H1 (cell line): Measurements from ENCODE around the gene RAD9A. TPM values are rescaled to one million over a fixed set of nuclear protein-coding genes. Genes with fewer than 3 reads are reported as not detected.

Experiments
- CTCF ChIA-PET: fragments of 300-600 bp; sonication (Branson Sonifier 250); formaldehyde crosslinking; loops from one replicate; lab custom pipeline; 2021; ENCODE audit not compliant: partially characterized antibody; lab: Charles Lee
- POLR2A ChIA-PET: fragments of 300-600 bp; sonication (Branson Sonifier 250); formaldehyde crosslinking; loops from one replicate; lab custom pipeline; 2021; ENCODE audit warnings: inconsistent platforms; ENCODE audit not compliant: partially characterized antibody; lab: Charles Lee
- DNase-seq, 2 experiments: peaks; one replicate each; pipeline versions ENCODE4 v3.0.0 to v3.0.0-alpha.2; 2010 to 2022; ENCODE audit warnings: low spot score in 2 of 2, low read depth in 1 of 2, mixed read lengths in 1 of 2
- FAIRE-seq: peaks from 2 replicates; lab custom pipeline; 2011; peaks lifted over from hg19 to GRCh38; lab: Jason Lieb, UNC
- H2AFZ ChIP-seq: 2 replicates; pipeline ENCODE4 v1.8.1; 2012; ENCODE audit warnings: low read length, inconsistent platforms
- H2AK5ac ChIP-seq: 2 replicates; pipeline ENCODE4 v1.6.1; 2013; ENCODE audit warnings: low read depth, low read length
- H2BK120ac ChIP-seq: replicated peaks from 2 replicates; pipeline ENCODE3; 2013; ENCODE audit warnings: low read depth, low read length, inconsistent platforms
- H2BK12ac ChIP-seq: 2 replicates; pipeline ENCODE4 v1.6.1; 2013; ENCODE audit warnings: low read depth, low read length
- H2BK15ac ChIP-seq: 2 replicates; pipeline ENCODE4 v1.6.1; 2013; ENCODE audit warnings: low read length
- H2BK20ac ChIP-seq: 2 replicates; pipeline ENCODE4 v1.6.1; 2013; ENCODE audit warnings: low read length
- H2BK5ac ChIP-seq: 2 replicates; pipeline ENCODE4 v1.6.1; 2013; ENCODE audit warnings: low read depth, low read length
- H3K14ac ChIP-seq: 2 replicates; pipeline ENCODE4 v1.6.1; 2013; ENCODE audit warnings: inconsistent platforms; ENCODE audit not compliant: insufficient read length
- H3K18ac ChIP-seq: 2 replicates; pipeline ENCODE4 v1.6.1; 2013; ENCODE audit warnings: low read length; ENCODE audit errors: extremely low read depth
- H3K23ac ChIP-seq: 2 replicates; pipeline ENCODE4 v1.6.1; 2013; ENCODE audit warnings: inconsistent platforms; ENCODE audit not compliant: insufficient read length
- H3K23me2 ChIP-seq: 2 replicates; pipeline ENCODE4 v1.6.1; 2013; ENCODE audit warnings: low read depth, low read length
- H3K27ac ChIP-seq: 2 replicates; pipeline ENCODE4 v1.6.1; 2011; ENCODE audit warnings: low read depth, low read length, inconsistent platforms
- H3K27me3 ChIP-seq, 4 experiments: replicated peaks in 1 of 4; 1 replicate in 1 of 4; 2 replicates in 3 of 4; pipeline versions ENCODE4 v1.6.1 to v1.8.1; 2011 to 2013; ENCODE audit warnings: low read length in 3 of 4, mild to moderate bottlenecking in 3 of 4, inconsistent platforms in 2 of 4, mixed read lengths in 2 of 4, moderate library complexity in 1 of 4; ENCODE audit not compliant: control insufficient read depth in 3 of 4, insufficient read depth in 3 of 4; ENCODE audit errors: extremely low read depth in 1 of 4
- H3K36me3 ChIP-seq, 4 experiments: 2 replicates each; pipeline versions ENCODE4 v1.6.1 to v1.8.1; 2011 to 2013; ENCODE audit warnings: mild to moderate bottlenecking in 4 of 4, low read length in 3 of 4, moderate library complexity in 2 of 4, control low read depth in 1 of 4, inconsistent platforms in 1 of 4; ENCODE audit not compliant: insufficient read depth in 4 of 4, control insufficient read depth in 2 of 4
- H3K4ac ChIP-seq: replicated peaks from 2 replicates; pipeline ENCODE3; 2013; ENCODE audit warnings: low read length, low read depth, mixed read lengths, inconsistent platforms; ENCODE audit not compliant: insufficient read length
- H3K4me1 ChIP-seq, 4 experiments: replicated peaks in 1 of 4; 1 replicate in 1 of 4; 2 replicates in 3 of 4; pipeline versions ENCODE4 v1.6.1 to v1.8.1; 2011 to 2013; ENCODE audit warnings: low read length in 3 of 4, inconsistent platforms in 2 of 4, mixed read lengths in 1 of 4; ENCODE audit not compliant: insufficient read depth in 4 of 4, control insufficient read depth in 3 of 4
- H3K4me2 ChIP-seq, 2 experiments: 2 replicates each; pipeline versions ENCODE4 v1.6.1 to v1.8.1; 2011 to 2013; ENCODE audit warnings: low read depth in 2 of 2, low read length in 2 of 2, control low read depth in 1 of 2, inconsistent platforms in 1 of 2, mild to moderate bottlenecking in 1 of 2; ENCODE audit not compliant: insufficient read depth in 1 of 2
- H3K4me3 ChIP-seq, 4 experiments: fragments of 200-600, 300-600 bp in 1 of 4; sonication (generic), shearing (Covaris generic), sonication (Bioruptor Twin) in 1 of 4; 2 replicates each; pipeline versions ENCODE4 v1.5.1 to v1.8.1; 2011 to 2016; ENCODE audit warnings: low read length in 4 of 4, low read depth in 3 of 4, control low read depth in 2 of 4, inconsistent platforms in 2 of 4, mild to moderate bottlenecking in 2 of 4, mixed read lengths in 1 of 4, moderate library complexity in 1 of 4; ENCODE audit not compliant: insufficient read depth in 2 of 4; ENCODE audit errors: extremely low read depth in 1 of 4
- H3K56ac ChIP-seq: replicated peaks from 2 replicates; pipeline ENCODE3; 2013; ENCODE audit warnings: low read depth, mild to moderate bottlenecking, mixed read lengths, low read length, inconsistent platforms; ENCODE audit not compliant: insufficient read length
- H3K79me1 ChIP-seq: 2 replicates; pipeline ENCODE4 v1.6.1; 2013; ENCODE audit warnings: low read depth, low read length, control low read depth
- H3K79me2 ChIP-seq, 2 experiments: 2 replicates each; pipeline versions ENCODE4 v1.6.1 to v1.8.1; 2012 to 2013; ENCODE audit warnings: low read length in 2 of 2, mild to moderate bottlenecking in 2 of 2, inconsistent platforms in 1 of 2; ENCODE audit not compliant: insufficient read depth in 2 of 2, control insufficient read depth in 1 of 2
- H3K9ac ChIP-seq, 4 experiments: replicated peaks in 1 of 4; 1 replicate in 1 of 4; 2 replicates in 3 of 4; pipeline versions ENCODE4 v1.6.1 to v1.8.1; 2011 to 2013; ENCODE audit warnings: low read depth in 3 of 4, low read length in 3 of 4, control low read depth in 2 of 4, mild to moderate bottlenecking in 2 of 4, moderate library complexity in 2 of 4, inconsistent platforms in 1 of 4; ENCODE audit errors: extremely low read depth in 1 of 4
- H3K9me3 ChIP-seq, 2 experiments: 2 replicates each; pipeline versions ENCODE4 v1.6.1 to v1.8.1; 2012 to 2013; ENCODE audit warnings: mild to moderate bottlenecking in 2 of 2, moderate library complexity in 2 of 2, control low read depth in 1 of 2, inconsistent platforms in 1 of 2, low read depth in 1 of 2, low read length in 1 of 2, mixed read lengths in 1 of 2; ENCODE audit not compliant: insufficient read depth in 2 of 2
- H4K20me1 ChIP-seq, 2 experiments: replicated peaks in 1 of 2; 2 replicates each; pipeline versions ENCODE3 to v1.8.1; 2011 to 2013; ENCODE audit warnings: inconsistent platforms in 2 of 2, low read length in 2 of 2, mild to moderate bottlenecking in 1 of 2; ENCODE audit not compliant: insufficient read depth in 2 of 2, control insufficient read depth in 1 of 2
- H4K5ac ChIP-seq: 2 replicates; pipeline ENCODE4 v1.6.1; 2013; ENCODE audit warnings: low read length, low read depth, mixed read lengths, inconsistent platforms; ENCODE audit not compliant: insufficient read length
- H4K8ac ChIP-seq: 2 replicates; pipeline ENCODE4 v1.8.0; 2013; ENCODE audit warnings: mild to moderate bottlenecking, moderate library complexity, low read length, inconsistent platforms; ENCODE audit not compliant: insufficient read depth; ENCODE audit errors: extremely low read depth
- H4K91ac ChIP-seq: replicated peaks from 2 replicates; pipeline ENCODE3; 2013; ENCODE audit warnings: low read length, mixed read lengths, inconsistent platforms; ENCODE audit not compliant: insufficient read length
- CBX8 ChIP-seq: fragments of 300-800, 300-1000 bp; sonication (generic); IDR thresholded peaks from 2 replicates; pipeline ENCODE4 v1.7.1; 2016; ENCODE audit warnings: low read depth, low read length, borderline replicate concordance
- CTBP2 ChIP-seq: IDR thresholded peaks from 2 replicates; pipeline ENCODE4 v1.7.0; 2011; ENCODE audit warnings: borderline replicate concordance, mild to moderate bottlenecking, moderate library complexity, mixed read lengths, low read length; ENCODE audit not compliant: insufficient read depth, insufficient read length
- EP300 ChIP-seq, 2 experiments: IDR thresholded peaks; 1 replicate in 1 of 2; 2 replicates in 1 of 2; pipeline ENCODE4 v1.6.1; 2011 to 2012; ENCODE audit warnings: low read depth in 2 of 2, low read length in 2 of 2, mild to moderate bottlenecking in 2 of 2, borderline replicate concordance in 1 of 2, inconsistent platforms in 1 of 2, moderate library complexity in 1 of 2
- JUN ChIP-seq: IDR thresholded peaks from 2 replicates; pipeline ENCODE4 v1.6.1; 2011; ENCODE audit warnings: low read depth, mild to moderate bottlenecking, improper control_type of control experiment, low read length
- MAFK ChIP-seq: IDR thresholded peaks from 2 replicates; pipeline ENCODE4 v1.6.1; 2012; ENCODE audit warnings: low read depth, mild to moderate bottlenecking, improper control_type of control experiment, low read length
- POLR2AphosphoS5 ChIP-seq: IDR thresholded peaks from 2 replicates; pipeline ENCODE4 v1.6.1; 2011; ENCODE audit warnings: low read depth, low read length
- SIN3A ChIP-seq, 2 experiments: IDR thresholded peaks in 1 of 2; conservative IDR thresholded peaks in 1 of 2; 2 replicates each; pipeline ENCODE4 v1.6.1; 2011 to 2012; ENCODE audit warnings: low read length in 2 of 2, improper control_type of control experiment in 1 of 2, low read depth in 1 of 2, mild to moderate bottlenecking in 1 of 2
- SIRT6 ChIP-seq: IDR thresholded peaks from one replicate; pipeline ENCODE4 v1.7.1; 2012; ENCODE audit warnings: low read length, inconsistent platforms
- SP1 ChIP-seq: IDR thresholded peaks from 2 replicates; pipeline ENCODE4 v1.6.1; 2011; ENCODE audit warnings: low read depth, low read length
- TAF1 ChIP-seq: IDR thresholded peaks from 2 replicates; pipeline ENCODE4 v1.6.1; 2011; ENCODE audit warnings: mild to moderate bottlenecking, low read depth, low read length
- TAF7 ChIP-seq: optimal IDR thresholded peaks from 2 replicates; pipeline ENCODE3; 2011; ENCODE audit warnings: low read depth, mild to moderate bottlenecking, inconsistent platforms, low read length, moderate library complexity, borderline replicate concordance
- WGBS, 2 experiments: shearing (Covaris generic) in 1 of 2; methylation state at CpG; one replicate each; pipeline versions ENCODE4 v1.1.6 to v1.1.7; 2013 to 2015; ENCODE audit warnings: low lambda C conversion rate in 2 of 2, mixed read lengths in 2 of 2, inconsistent platforms in 1 of 2, low coverage in 1 of 2, missing lambda C conversion rate in 1 of 2; ENCODE audit not compliant: insufficient replicate concordance in 2 of 2, insufficient coverage in 1 of 2, insufficient read length in 1 of 2; ENCODE audit errors: extremely low coverage in 1 of 2, missing lambda C conversion rate in 1 of 2; 5-methylcytosine and 5-hydroxymethylcytosine counted together
- polyA plus RNA-seq, 7 experiments: library from polyadenylated mRNA; depleted of rRNA in 3 of 7; stranded (reverse) in 5 of 7; unstranded in 2 of 7; fragments of >200 nt in 5 of 7; fragments of 200-250 nt in 2 of 7; gene quantifications; 1 replicate in 5 of 7; 2 replicates in 1 of 7; 4 replicates in 1 of 7; pipeline versions ENCODE4 v1.2.1 to v1.2.3, GENCODE V29; 2011 to 2013; ENCODE audit warnings: missing spikeins in 2 of 7, mixed read lengths in 2 of 7
- total RNA-seq: library from RNA; stranded (reverse); fragmentation: NEBNext Ultra II Directional; extraction: Animal tissue kit (Norgen Biotek cat#: 25700); gene quantifications from 2 replicates; pipeline ENCODE4 v1.2.1, GENCODE V29; 2021
- TF ChIP-seq, protein P1 (sequence below): IDR thresholded peaks from 2 replicates; pipeline ENCODE4 v1.6.1; 2012; ENCODE audit warnings: low read length, inconsistent platforms

RAD9A gene
- total and polyA plus RNA-seq, 2 of the 8 experiments (the other 6 are each of a cell fraction or from before 2014, with no cell fraction given), result 22.2 to 25.5 TPM

DNA sequence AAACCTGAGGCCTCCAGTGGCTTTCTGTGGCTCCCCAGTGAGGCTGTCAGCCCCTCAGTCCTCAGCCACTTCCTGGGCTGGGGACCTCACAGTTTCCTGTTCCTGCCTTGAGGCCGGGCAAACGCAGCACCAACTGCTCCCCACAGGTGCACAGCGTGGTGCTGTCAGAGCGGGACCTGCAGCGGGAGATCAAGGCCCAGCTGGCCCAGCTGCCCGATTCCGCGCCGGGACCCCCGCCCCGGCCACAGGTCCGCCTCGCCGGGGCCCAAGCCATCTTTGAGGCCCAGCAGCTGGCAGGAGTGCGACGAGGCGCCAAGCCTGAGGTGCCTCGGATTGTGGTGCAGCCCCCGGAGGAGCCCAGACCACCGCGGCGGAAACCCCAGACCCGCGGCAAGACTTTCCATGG is 17.5 kb downstream of the RAD9A start:
- Histone ChIP-seq H3K4ac (no peak overlapping the region), H3K36me3 (no peaks in the 10 kb centered on the region), H3K9ac (no peak overlapping the region), H3K4me2 (no peak overlapping the region), H2BK15ac (no peak overlapping the region), H3K56ac (no peak overlapping the region), H2AFZ (no peak overlapping the region), H2BK5ac (peak overlapping the region; percentile 44; the same call in 1 of the 2 replicates), H2AK5ac (no peak overlapping the region), H4K20me1 (no peaks in the 10 kb centered on the region), H3K27me3 (peaks cover 0 to 16% (median 5%) of the 10 kb centered on the region in 4 experiments; a peak in 4 of 7 replicates), H3K18ac (no peak overlapping the region), H4K5ac (no peak overlapping the region), H3K4me3 (no peak overlapping the region), H3K14ac (no peak overlapping the region), H4K91ac (no peak overlapping the region), H3K23ac (no peak overlapping the region), H3K79me1 (no peaks in the 10 kb centered on the region), H2BK20ac (peak overlapping the region; percentile 21; the same call in 1 of the 2 replicates), H2BK120ac (no peak overlapping the region), H2BK12ac (peak overlapping the region; percentile 17; the same call in 1 of the 2 replicates), H3K4me1 (peaks cover 0 to 11% (median 7%) of the 10 kb centered on the region in 4 experiments; a peak in 5 of 7 replicates), H3K79me2 (no peaks in the 10 kb centered on the region), H4K8ac (no peak overlapping the region; the same call in none of the 2 replicates), H3K27ac (no peak overlapping the region), H3K9me3 (no peaks in the 10 kb centered on the region), H3K23me2 (no peaks in the 10 kb centered on the region)
- ChIA-PET POLR2A (interaction anchor here (0.9 to 1.2 kb wide), 2 partner anchors 9 to 22 kb away, joined by 3 to 6 read pairs; no protein-coding TSS in a partner anchor), CTCF (no interaction called here)
- DNase-seq, result no peak
- TF ChIP-seq TAF1 (no peak), SP1 (no peak), CTBP2 (no peak), SIN3A (conservative IDR thresholded peaks at IDR 0.05 in 1 of 2, IDR thresholded peaks at IDR 0.05 in 1 of 2; ENCODE audit: low read depth in 1 of 2, low read length in 2 of 2) (no peak), CBX8 (no peak), SIRT6 (no peak), EP300 (IDR thresholded peaks at IDR 0.05; ENCODE audit: borderline replicate concordance in 1 of 2, low read depth in 2 of 2, low read length in 2 of 2) (no peak), JUN (no peak), POLR2AphosphoS5 (no peak), TAF7 (no peak), MAFK (no peak)
- TF ChIP-seq, protein P1, sequence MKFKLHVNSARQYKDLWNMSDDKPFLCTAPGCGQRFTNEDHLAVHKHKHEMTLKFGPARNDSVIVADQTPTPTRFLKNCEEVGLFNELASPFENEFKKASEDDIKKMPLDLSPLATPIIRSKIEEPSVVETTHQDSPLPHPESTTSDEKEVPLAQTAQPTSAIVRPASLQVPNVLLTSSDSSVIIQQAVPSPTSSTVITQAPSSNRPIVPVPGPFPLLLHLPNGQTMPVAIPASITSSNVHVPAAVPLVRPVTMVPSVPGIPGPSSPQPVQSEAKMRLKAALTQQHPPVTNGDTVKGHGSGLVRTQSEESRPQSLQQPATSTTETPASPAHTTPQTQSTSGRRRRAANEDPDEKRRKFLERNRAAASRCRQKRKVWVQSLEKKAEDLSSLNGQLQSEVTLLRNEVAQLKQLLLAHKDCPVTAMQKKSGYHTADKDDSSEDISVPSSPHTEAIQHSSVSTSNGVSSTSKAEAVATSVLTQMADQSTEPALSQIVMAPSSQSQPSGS, result no peak
- 86% methylated on average over 21 of the region's 24 CpGs; no CpG with 5 or more reads in 1 of the 2 experiments for WGBS, 2 experiments
- no peak for FAIRE-seq
